Measurements from ENCODE around the gene KATNAL1. TPM values are rescaled to one million over a fixed set of nuclear protein-coding genes. Genes with fewer than 3 reads are reported as not detected.

The KATNAL1 gene
- polyA plus RNA-seq, 1 of the 3 experiments (the other 2 are of a cell fraction) = 5.1 TPM

DNA sequence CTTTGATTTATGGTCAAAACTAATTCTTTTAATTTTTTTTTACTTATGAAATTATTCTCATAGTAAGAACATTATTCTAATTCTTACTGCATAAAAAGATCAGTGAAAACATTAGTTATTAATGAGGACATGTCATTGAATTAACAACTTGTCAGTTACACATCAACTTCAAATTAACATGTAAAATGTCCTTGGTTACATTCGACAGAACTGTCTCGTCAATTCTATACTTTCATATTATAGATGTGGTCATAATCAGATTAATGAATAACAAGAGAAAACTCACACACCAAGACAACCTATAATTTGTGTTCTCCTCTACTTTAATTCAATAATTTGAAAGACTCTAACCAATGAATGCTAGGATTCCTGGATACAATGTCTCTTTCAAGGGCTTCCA, 66.7 kb downstream of the KATNAL1 start:
- Histone ChIP-seq H3F3A (replicated peaks; ENCODE audit: insufficient read depth) (no peaks in the 10 kb centered on the region), H3K36me3 (replicated peaks in 1 of 2; ENCODE audit: control insufficient read depth in 1 of 2, insufficient read depth in 2 of 2, low read length in 1 of 2) (peaks cover 11 to 31% of the 10 kb centered on the region in 2 experiments), H3K4me1 (ENCODE audit: control insufficient read depth in 1 of 2, insufficient read depth in 2 of 2, low read depth in 1 of 2, low read length in 1 of 2) (no peaks in the 10 kb centered on the region), H3K27ac (ENCODE audit: low read depth in 2 of 2, low read length in 1 of 2) (no peak overlapping the region), H3K9me2 (no peaks in the 10 kb centered on the region), H2AFZ (ENCODE audit: low read depth) (no peak overlapping the region), H3K9me3 (no peaks in the 10 kb centered on the region), H3K9ac (no peak overlapping the region), H4K20me1 (ENCODE audit: insufficient read depth) (no peaks in the 10 kb centered on the region), H3K4me3 (ENCODE audit: low read depth in 2 of 2, low read length in 1 of 2) (no peak overlapping the region), H3K27me3 (ENCODE audit: insufficient read depth) (no peaks in the 10 kb centered on the region), H3K79me2 (ENCODE audit: insufficient read depth) (peaks cover 27% of the 10 kb centered on the region; the same call in 1 of the 2 replicates), H3K4me2 (no peak overlapping the region)
- WGBS (ENCODE audit: low lambda C conversion rate) = 100% methylated on average over 2 of the region's 2 CpGs
- POLR2A ChIA-PET = no interaction called here
- TF ChIP-seq, protein P1, sequence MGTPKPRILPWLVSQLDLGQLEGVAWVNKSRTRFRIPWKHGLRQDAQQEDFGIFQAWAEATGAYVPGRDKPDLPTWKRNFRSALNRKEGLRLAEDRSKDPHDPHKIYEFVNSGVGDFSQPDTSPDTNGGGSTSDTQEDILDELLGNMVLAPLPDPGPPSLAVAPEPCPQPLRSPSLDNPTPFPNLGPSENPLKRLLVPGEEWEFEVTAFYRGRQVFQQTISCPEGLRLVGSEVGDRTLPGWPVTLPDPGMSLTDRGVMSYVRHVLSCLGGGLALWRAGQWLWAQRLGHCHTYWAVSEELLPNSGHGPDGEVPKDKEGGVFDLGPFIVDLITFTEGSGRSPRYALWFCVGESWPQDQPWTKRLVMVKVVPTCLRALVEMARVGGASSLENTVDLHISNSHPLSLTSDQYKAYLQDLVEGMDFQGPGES (IDR thresholded peaks at IDR 0.05; ENCODE audit: low read depth, low read length) = no peak
- TF ChIP-seq TEAD4 (IDR thresholded peaks at IDR 0.05; ENCODE audit: borderline replicate concordance, insufficient read depth) = no peak
- TF ChIP-seq NFIC (IDR thresholded peaks at IDR 0.05; ENCODE audit: borderline replicate concordance) = no peak
- TF ChIP-seq POLR2AphosphoS5 (IDR thresholded peaks at IDR 0.05; ENCODE audit: low read depth, low read length) = no peak
- TF ChIP-seq SMC3 (IDR thresholded peaks at IDR 0.05; ENCODE audit: low read depth, low read length) = no peak
- no peak for TF ChIP-seq MXI1 (IDR thresholded peaks at IDR 0.05; ENCODE audit: low read depth, low read length)
- TF ChIP-seq, protein P2, sequence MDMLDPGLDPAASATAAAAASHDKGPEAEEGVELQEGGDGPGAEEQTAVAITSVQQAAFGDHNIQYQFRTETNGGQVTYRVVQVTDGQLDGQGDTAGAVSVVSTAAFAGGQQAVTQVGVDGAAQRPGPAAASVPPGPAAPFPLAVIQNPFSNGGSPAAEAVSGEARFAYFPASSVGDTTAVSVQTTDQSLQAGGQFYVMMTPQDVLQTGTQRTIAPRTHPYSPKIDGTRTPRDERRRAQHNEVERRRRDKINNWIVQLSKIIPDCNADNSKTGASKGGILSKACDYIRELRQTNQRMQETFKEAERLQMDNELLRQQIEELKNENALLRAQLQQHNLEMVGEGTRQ (IDR thresholded peaks at IDR 0.05; ENCODE audit: borderline replicate concordance, low read depth, low read length) = no peak
- TF ChIP-seq, protein P3, sequence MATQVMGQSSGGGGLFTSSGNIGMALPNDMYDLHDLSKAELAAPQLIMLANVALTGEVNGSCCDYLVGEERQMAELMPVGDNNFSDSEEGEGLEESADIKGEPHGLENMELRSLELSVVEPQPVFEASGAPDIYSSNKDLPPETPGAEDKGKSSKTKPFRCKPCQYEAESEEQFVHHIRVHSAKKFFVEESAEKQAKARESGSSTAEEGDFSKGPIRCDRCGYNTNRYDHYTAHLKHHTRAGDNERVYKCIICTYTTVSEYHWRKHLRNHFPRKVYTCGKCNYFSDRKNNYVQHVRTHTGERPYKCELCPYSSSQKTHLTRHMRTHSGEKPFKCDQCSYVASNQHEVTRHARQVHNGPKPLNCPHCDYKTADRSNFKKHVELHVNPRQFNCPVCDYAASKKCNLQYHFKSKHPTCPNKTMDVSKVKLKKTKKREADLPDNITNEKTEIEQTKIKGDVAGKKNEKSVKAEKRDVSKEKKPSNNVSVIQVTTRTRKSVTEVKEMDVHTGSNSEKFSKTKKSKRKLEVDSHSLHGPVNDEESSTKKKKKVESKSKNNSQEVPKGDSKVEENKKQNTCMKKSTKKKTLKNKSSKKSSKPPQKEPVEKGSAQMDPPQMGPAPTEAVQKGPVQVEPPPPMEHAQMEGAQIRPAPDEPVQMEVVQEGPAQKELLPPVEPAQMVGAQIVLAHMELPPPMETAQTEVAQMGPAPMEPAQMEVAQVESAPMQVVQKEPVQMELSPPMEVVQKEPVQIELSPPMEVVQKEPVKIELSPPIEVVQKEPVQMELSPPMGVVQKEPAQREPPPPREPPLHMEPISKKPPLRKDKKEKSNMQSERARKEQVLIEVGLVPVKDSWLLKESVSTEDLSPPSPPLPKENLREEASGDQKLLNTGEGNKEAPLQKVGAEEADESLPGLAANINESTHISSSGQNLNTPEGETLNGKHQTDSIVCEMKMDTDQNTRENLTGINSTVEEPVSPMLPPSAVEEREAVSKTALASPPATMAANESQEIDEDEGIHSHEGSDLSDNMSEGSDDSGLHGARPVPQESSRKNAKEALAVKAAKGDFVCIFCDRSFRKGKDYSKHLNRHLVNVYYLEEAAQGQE (IDR thresholded peaks at IDR 0.05; ENCODE audit: low read depth, low read length) = no peak
- TF ChIP-seq, protein P4, sequence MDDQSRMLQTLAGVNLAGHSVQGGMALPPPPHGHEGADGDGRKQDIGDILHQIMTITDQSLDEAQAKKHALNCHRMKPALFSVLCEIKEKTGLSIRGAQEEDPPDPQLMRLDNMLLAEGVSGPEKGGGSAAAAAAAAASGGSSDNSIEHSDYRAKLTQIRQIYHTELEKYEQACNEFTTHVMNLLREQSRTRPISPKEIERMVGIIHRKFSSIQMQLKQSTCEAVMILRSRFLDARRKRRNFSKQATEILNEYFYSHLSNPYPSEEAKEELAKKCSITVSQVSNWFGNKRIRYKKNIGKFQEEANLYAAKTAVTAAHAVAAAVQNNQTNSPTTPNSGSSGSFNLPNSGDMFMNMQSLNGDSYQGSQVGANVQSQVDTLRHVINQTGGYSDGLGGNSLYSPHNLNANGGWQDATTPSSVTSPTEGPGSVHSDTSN (IDR thresholded peaks at IDR 0.05) = no peak
- TF ChIP-seq, protein P5, sequence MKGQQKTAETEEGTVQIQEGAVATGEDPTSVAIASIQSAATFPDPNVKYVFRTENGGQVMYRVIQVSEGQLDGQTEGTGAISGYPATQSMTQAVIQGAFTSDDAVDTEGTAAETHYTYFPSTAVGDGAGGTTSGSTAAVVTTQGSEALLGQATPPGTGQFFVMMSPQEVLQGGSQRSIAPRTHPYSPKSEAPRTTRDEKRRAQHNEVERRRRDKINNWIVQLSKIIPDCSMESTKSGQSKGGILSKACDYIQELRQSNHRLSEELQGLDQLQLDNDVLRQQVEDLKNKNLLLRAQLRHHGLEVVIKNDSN (IDR thresholded peaks at IDR 0.05; ENCODE audit: borderline replicate concordance, low read depth) = no peak
- TF ChIP-seq FOXM1 (IDR thresholded peaks at IDR 0.05; ENCODE audit: low read depth) = no peak
- TF ChIP-seq EP300 (IDR thresholded peaks at IDR 0.05; ENCODE audit: borderline replicate concordance in 1 of 2, low read depth in 1 of 2, low read length in 1 of 2) = no peak
- TF ChIP-seq NRF1 (IDR thresholded peaks at IDR 0.05; ENCODE audit: low read depth, low read length) = no peak
- no peak for TF ChIP-seq FOXJ3 (CRISPR knock-in tag; IDR thresholded peaks at IDR 0.05)
- no peak for TF ChIP-seq TAF1 (IDR thresholded peaks at IDR 0.05; ENCODE audit: borderline replicate concordance, low read depth, low read length)
- no peak for TF ChIP-seq RFX5 (IDR thresholded peaks at IDR 0.05; ENCODE audit: low read length)
- no peak for TF ChIP-seq FOSL2 (IDR thresholded peaks at IDR 0.05; ENCODE audit: borderline replicate concordance, low read depth)
- no peak for TF ChIP-seq MEF2A (IDR thresholded peaks at IDR 0.05; ENCODE audit: borderline replicate concordance, low read depth)
- TF ChIP-seq RAD21 (IDR thresholded peaks at IDR 0.05; ENCODE audit: low read length) = no peak
- no peak for TF ChIP-seq GABPA (IDR thresholded peaks at IDR 0.05; ENCODE audit: low read depth)
- DNase-seq = no peak
- CTCF ChIA-PET = no interaction called here
